ENCODE results near the gene NPR2.

GRCh38 chr9:35845824-35846771 lies 54.7 kb downstream of the NPR2 start:
- TF ChIP-seq RFX5 (IDR thresholded peaks at IDR 0.05; ENCODE audit: low read length): no peak
- no peak for TF ChIP-seq EZH2phosphoT487 (IDR thresholded peaks at IDR 0.05; ENCODE audit: borderline replicate concordance, low read depth)
- no peak for TF ChIP-seq TAF1 (IDR thresholded peaks at IDR 0.05; ENCODE audit: borderline replicate concordance, low read depth, low read length)
- TF ChIP-seq CTCF (IDR thresholded peaks at IDR 0.05): no peak

Data from SK-N-SH (cell line).